ENCODE results near the gene ADAMTS14.
"Not testable (repeated sequence)": the region's sequence is repeated elsewhere in the genome, so short reads cannot be mapped to it uniquely, and the experiment has no call there.

ADAMTS14 gene, protein sequence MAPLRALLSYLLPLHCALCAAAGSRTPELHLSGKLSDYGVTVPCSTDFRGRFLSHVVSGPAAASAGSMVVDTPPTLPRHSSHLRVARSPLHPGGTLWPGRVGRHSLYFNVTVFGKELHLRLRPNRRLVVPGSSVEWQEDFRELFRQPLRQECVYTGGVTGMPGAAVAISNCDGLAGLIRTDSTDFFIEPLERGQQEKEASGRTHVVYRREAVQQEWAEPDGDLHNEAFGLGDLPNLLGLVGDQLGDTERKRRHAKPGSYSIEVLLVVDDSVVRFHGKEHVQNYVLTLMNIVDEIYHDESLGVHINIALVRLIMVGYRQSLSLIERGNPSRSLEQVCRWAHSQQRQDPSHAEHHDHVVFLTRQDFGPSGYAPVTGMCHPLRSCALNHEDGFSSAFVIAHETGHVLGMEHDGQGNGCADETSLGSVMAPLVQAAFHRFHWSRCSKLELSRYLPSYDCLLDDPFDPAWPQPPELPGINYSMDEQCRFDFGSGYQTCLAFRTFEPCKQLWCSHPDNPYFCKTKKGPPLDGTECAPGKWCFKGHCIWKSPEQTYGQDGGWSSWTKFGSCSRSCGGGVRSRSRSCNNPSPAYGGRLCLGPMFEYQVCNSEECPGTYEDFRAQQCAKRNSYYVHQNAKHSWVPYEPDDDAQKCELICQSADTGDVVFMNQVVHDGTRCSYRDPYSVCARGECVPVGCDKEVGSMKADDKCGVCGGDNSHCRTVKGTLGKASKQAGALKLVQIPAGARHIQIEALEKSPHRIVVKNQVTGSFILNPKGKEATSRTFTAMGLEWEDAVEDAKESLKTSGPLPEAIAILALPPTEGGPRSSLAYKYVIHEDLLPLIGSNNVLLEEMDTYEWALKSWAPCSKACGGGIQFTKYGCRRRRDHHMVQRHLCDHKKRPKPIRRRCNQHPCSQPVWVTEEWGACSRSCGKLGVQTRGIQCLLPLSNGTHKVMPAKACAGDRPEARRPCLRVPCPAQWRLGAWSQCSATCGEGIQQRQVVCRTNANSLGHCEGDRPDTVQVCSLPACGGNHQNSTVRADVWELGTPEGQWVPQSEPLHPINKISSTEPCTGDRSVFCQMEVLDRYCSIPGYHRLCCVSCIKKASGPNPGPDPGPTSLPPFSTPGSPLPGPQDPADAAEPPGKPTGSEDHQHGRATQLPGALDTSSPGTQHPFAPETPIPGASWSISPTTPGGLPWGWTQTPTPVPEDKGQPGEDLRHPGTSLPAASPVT

DNA sequence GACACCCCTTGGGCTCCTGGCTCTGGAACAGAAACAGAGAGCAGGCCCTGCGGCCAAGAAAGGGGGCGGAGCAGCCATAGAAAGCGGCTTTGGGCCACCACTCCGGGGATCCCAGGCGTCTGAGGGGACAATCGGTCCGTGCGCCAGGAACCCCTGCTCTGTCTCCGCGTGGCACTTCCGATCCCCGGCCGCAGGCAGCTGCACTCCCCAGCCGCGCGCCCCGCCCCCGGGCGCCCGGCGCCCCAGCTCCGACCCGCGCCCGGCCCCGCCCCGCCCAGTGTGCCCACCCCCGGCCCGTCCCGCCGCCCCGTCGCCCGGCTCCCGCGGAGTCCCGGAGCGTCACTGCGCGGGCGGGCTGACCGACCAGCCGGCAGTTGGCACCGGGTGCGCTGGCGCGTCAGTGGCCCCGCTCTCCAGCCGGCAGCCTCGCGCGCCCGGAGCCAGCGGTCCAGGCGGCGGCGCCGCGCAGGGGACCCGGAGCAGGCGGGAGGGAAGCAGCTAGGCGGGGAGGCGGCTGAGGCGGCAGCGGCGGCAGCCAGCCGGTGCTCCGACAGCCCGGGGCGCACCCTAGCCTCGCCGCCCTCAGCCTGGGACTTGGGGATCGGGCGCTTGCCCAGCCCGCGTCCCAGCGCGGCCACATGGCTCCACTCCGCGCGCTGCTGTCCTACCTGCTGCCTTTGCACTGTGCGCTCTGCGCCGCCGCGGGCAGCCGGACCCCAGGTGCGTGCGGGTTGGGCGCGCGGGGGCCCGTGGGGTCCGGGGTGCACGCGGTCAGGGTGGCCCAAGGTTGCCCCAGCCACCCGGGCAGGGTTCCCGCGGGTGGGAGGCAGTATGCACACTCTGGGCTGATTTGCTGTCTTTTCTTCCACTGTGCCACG lies at the start of gene ADAMTS14:
ADAMTS14 (plus strand) TSS at position 342 of the 878 bp plus-strand sequence; CDS start at position 639, 297 bp downstream.
- DNase-seq (ENCODE audit: low read depth): no peak

DNA sequence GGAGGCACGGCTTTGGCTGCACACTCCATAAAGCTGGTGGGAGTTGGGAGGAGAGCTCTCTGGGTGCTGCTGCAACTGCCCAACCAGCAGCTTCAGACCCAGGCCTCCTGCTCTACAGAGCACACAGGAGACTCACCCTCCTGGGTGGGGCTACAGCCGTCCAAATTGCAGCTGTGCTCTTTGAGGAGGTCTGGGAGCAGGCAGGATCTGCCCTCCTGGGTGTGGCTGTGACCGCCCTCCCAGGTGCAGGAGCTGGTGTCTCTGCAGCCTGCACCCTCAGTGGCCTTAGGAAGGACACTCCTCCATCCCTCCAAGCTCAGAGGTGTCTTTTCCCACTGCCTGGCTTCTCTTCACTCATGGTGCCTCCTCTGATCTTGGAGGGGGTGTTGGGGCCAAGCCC lies 49.8 kb upstream of the ADAMTS14 start:
- DNase-seq (ENCODE audit: low read depth): no peak

DNA sequence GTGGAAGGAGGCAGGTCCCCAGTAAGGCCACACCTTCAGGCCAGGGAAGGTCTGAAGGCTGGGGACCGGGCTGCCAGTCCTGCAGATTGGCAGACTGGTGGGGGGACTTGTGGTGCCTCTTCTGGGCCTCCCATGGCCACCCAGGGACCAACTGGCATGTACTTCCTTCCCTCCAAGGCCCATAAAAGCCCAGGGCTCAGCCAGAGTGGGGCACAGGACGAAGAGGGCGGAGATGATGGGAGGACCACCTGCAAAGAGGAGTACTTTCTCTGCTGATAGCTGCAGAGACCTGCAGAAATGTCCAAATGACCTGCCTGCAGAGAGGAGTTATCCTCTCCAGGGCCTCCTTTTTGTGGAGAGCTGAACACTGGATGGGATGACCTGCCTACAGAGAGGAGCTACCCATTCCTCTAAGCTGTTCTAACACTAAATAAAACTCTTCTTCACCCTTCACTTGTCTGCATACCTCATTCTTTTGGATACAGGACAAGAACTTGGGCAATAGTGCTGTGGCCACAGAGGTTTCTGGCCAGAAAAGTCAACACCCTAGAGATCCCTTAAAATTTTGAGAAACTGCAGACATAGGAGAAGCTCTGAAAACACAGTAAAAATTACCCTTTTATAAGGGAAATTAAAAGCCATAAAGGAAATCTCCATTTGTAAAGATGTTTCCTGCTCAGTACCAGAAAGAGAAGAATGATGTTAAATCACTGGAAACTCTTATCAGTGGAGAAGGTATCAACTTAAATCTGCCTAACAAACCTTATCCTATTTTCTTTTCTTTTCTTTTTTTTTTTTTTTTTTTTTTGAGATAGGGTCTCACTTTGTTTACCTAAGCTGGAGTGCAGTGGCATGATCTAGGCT lies 49.1 kb upstream of the ADAMTS14 start:
- DNase-seq (ENCODE audit: low read depth): no peak

DNA sequence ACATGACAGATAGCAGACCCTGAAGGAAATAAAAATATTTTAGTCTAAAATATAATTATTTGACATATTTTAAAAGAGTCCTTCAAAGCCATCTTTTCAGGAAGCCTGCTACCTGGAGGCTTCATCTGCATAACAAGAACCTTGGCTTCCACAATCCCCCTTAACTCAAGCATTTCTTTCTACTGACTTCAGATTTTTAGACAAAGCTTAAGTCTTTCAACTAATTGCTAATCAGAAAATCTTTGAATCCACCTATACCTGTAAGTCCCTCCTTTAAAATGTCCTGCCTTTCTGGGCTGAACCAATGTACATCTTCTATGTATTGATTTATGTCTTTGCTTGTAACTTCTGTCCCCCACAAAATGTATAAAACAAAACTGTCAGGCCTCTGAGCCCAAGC lies 46.2 kb upstream of the ADAMTS14 start:
- no peak for DNase-seq (ENCODE audit: low read depth)

DNA sequence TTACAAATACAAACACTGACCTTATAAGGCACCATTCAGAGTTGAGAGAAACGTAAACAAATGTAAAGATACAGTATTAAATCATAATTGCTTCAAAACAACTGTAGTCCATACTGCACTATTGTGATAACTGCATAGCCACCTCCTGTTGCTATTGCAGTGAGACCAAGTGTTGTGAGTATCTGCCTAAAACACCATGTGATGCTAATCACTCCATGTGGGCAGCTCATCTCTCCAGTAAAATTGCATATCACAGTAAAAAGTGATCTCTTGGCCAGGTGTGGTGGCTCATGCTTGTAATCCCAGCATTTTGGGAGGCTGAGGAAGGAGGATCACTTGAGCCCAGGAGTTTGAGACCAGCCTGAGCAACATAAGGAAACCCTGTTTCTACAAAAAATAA lies 43.0 kb upstream of the ADAMTS14 start:
- no peak for DNase-seq (ENCODE audit: low read depth)

DNA sequence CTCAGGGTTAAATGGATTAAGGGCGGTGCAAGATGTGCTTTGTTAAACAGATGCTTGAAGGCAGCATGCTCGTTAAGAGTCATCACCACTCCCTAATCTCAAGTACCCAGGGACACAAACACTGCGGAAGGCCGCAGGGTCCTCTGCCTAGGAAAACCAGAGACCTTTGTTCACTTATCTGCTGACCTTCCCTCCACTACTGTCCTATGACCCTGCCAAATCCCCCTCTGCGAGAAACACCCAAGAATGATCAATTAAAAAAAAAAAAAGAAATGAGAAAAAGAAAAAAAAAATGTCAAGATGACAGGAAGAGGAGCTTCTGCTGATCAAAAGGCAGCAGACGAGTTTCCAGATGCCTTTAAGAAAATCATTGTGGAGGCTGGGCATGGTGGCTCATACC lies 40.6 kb upstream of the ADAMTS14 start:
- DNase-seq (ENCODE audit: low read depth): not testable (repeated sequence)

DNA sequence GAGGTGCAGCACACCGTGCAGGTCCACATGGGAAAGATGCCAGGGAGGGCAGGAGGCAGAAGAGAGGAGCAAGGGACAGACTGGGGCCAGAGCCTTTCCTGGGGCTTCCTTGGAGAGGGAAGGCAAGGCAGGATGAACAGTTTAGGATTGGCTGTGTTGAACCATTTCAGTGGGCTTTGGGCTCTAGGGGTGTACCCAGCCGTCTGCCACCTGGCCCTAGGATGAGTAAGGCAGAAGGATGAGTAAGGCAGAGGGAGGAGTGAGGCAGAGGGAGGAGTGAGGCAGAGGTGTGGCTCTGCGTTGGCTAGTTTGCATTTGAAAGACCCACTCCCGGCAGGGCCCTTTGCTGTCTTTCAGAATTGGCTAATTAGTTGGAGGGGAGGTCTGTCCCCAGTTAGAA lies 38.3 kb upstream of the ADAMTS14 start:
- DNase-seq (ENCODE audit: low read depth): no peak

DNA sequence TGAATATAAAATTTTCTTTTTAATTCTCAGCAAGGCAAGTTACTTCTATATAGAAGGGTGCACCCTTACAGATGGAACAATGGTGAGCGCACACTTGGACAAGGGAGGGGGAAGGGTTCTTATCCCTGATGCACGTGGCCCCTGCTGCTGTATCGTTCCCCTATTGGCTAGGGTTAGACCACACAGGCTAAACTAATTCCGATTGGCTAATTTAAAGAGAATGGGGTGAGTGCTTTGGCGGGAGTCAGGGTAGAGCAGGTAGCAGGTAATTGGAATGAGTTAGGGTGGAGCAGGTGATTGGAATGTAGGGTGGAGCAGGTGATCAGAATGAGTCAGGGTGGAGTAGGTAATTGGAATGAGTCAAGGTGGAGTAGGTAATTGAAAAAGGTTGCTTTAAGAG lies 37.8 kb upstream of the ADAMTS14 start:
- DNase-seq (ENCODE audit: low read depth): not testable (repeated sequence)

DNA sequence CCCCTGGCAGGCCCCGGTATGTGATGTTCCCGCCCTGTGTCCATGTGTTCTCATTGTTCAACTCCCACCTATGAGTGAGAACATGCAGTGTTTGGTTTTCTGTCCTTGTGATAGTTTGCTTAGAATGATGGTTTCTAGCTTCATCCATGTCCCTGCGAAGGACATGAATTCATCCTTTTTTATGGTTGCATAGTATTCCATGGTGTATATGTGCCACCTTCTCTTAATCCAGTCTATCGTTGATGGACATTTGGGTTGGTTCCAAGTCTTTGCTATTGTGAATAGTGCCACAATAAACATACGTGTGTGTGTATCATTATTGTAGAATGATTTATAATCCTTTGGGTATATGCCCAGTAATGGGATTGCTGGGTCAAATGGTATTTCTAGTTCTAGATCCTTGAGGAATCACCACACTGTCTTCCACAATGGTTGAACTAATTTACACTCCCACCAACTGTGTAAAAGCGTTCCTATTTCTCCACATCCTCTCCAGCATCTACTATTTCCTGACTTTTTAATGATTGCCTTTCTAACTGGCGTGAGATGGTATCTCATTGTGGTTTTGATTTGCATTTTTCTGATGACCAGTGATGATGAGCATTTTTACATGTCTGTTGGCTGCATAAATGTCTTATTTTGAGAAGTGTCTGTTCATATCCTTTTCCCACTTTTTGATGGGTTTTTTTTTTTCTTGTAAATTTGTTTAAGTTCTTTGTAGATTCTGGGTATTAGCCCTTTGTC lies 32.5 kb upstream of the ADAMTS14 start:
- DNase-seq (ENCODE audit: low read depth): not testable (repeated sequence)

DNA sequence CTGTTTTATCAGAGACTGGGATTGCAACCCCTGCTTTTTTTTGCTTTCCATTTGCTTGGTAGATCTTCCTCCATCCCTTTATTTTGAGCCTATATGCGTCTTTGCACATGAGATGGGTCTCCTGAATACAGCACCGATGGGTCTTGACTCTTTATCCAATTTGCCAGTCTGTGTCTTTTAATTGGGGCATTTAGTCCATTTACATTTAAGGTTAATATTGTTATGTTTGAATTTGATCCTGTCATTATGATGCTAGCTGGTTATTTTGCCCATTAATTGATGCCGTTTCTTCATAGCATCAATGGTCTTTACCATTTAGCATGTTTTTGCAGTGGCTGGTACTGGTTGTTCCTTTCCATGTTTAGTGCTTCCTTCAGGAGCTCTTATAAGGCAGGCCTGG lies 29.0 kb upstream of the ADAMTS14 start:
- not testable (repeated sequence) for DNase-seq (ENCODE audit: low read depth)

DNA sequence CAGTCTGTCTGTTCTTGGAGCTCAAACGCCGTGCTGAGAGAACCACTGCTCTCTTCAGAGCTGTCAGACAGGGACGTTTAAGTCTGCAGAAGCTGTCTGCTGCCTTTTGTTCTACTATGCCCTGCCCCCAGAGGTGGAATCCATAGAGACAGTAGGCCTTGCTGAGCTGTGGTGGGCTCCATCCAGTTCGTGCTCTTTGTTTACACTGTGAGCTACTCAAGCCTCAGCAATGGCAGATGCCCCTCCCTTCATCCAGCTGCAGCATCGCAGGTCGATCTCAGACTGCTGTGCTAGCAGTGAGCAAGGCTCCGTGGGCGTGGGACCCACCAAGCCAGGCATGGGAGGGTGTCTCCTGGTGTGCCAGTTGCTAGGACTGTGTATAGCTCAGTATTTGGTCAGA lies 27.3 kb upstream of the ADAMTS14 start:
- not testable (repeated sequence) for DNase-seq (ENCODE audit: low read depth)

DNA sequence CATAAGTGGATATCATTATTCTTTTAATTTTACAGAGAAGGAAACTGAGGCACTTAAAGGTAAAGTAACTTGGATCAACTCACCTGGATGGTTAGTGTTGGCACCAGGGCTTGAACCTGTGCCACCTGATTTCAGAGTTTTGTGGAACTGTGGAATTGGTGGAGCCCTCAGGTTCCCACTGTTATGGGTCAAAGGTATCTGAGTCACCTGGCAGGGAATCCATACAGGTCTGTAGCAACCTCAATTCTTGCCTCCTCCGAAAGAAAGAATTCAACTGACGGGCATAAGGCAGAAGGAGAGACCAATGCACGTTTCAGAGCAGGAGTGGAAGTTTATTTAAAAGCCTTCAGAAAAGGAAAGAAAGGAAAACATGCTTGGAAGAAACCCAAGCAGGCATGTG lies 25.2 kb upstream of the ADAMTS14 start:
- no peak for DNase-seq (ENCODE audit: low read depth)

DNA sequence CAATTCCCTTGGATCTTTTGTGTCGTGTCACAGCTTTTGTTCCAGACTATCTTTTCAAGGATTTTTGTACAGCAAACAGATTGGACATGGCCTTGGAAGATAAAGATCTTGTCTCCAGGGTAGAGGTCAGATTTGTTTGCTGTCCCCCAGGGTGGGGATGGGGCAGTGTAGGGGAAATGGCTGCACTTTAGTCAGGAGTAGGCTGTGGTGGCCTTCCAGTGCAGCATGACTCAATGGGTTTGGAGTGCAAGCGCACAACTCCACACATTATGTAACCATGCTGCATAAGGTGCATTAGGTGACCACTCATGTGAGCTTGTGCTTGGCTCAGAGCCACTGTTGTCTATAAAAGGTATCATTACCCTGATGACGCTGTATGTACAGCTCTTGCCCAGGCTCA lies 23.9 kb upstream of the ADAMTS14 start:
- no peak for DNase-seq (ENCODE audit: low read depth)

DNA sequence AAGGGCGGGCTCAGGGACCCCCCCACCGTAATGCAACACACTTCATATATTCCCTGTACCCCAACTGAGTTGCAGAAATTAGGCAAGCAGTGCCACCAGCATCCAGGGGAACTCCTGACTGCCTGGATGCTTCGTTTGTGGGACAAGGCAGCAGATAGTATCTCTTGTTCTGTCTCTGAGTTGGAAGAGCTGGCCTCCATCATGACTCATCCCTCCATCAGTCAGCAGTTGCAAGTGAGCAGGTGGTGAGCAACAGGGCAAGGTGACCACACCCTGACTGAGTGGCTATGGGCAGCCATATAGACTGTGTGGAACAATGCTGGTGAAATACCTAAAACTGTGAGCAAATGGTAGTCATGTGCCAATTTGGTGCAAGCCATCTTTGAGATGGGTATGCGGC lies 22.8 kb upstream of the ADAMTS14 start:
- DNase-seq (ENCODE audit: low read depth): no peak

DNA sequence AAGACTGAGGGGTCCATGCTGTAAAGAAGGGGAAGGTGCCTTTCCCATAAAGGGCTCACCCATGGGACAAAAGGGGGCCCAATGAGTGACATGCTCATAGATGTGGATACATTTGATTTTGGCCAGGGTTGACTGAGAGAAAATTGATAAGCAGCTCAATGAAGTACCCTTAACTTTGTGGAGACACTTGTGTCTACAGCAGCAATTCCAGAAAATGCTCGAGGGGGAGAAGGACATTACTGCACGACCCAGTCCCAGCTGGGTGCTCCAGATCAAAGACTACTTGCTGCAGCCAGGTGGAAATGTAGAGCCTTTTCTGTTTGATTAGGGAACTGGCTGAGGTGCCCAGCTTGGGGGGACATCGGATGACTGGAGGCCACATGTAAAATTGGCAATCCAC lies 22.2 kb upstream of the ADAMTS14 start:
- no peak for DNase-seq (ENCODE audit: low read depth)

DNA sequence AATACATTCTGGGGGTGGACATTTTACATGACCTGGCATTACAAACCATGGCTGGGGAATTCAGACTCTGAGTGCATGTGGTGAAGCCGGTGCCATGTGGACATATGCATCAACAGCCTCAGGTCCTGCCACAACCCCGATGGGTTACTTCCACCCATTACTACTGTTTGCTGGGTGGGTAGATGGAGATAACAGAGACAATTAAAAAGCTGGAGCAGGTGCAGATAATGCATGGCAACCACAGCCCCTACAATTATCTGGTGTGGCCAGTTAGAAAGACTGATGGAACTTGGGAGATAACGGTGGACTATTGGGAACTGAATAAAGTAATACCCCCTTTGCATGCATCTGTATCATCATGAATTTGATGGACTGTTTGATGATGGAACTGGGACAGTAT lies 21.6 kb upstream of the ADAMTS14 start:
- DNase-seq (ENCODE audit: low read depth): no peak

DNA sequence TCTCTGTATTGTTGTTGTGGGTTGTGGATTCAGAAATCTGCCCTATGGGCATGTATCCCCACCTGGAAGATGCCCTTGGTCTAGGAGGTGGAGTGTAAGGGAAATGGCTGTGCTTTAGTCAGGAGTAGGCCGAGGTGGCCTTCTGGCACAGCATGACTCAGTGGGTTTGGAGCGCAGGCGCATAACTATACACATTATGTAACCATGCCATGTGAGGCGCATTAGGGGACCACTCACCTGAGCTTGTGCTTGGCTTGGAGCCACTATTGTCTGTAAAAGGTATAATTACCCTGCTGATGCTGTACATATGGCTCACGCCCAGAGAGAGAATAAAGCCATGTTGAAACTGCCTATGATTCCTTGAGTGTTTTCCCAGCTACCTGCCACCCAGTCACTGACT lies 20.6 kb upstream of the ADAMTS14 start:
- no peak for DNase-seq (ENCODE audit: low read depth)

DNA sequence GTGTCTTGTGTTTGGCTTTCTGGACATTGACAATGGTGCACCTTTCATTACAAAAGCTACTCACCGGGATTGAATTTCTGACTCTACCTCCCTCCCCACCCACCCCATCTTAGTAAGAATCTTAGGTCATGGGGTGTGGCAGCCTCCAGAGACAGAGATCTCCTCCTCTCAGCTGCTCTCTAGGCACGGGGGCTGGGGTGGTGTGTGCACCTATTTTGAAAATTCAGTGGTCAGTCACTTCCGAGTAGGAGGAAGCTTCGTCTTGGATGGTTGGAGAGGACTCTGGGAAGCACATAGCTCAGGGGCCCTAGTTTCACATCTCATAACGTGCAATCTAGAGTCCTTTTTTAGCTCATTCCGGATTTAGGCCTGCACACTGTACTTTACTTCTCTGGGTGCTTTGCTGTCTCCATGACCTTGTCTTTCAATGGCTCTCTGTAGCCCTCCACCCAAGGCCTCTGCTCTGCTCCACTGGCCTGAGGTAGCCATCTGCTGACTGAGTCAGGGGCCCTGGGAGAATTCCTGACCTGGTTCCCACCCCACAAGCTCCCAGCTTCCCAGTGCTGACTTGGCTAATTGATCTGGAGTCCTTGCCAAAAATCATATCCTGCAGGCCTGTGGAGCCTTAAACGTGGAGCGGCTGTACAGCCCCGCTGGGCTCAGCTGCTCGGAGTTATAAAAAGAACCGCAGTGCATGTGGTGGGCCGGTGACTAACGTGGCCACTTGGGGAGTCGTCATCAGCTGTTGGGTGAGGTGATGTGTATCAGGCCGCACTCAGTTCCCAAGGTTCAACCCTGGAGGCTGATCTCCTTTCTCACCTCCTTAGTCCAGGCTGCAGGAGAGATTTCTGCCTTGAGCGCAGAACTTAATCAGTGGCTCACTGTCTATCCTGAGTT lies 19.3 kb upstream of the ADAMTS14 start:
- no peak for DNase-seq (ENCODE audit: low read depth)

DNA sequence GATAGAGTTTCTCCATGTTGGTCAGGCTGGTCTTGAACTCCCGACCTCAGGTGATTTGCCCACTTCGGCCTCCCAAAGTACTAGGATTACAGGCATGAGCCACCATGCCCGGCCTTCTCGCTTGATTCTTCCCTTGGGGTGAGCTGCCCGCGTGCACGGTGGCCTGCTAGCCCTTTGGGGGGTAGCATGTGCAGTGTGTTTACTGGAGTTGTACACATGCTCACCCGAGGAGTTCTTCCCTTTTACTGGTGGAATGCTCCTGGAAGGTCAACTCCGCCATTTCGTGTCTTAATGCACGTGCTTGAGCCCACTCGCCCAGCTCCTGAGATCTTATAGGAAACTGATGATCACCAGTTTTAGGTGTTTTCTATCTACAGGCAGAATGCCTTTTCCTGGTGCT lies 17.0 kb upstream of the ADAMTS14 start:
- DNase-seq (ENCODE audit: low read depth): no peak
